Measurements from ENCODE around the gene SPATA13.

SPATA13 gene

GRCh38 chr13:24265453-24265852, 104.9 kb downstream of the SPATA13 start:
- Histone ChIP-seq H3K4me1 (ENCODE audit: control insufficient read depth in 1 of 2, insufficient read depth in 1 of 2, low read depth in 1 of 2, low read length in 1 of 2) (peaks cover 25 to 26% of the 10 kb centered on the region in 2 experiments), H3K4me3 (ENCODE audit: low read depth in 1 of 2, low read length in 1 of 2) (no peak overlapping the region), H3K36me3 (no peaks in the 10 kb centered on the region), H3K27me3 (no peaks in the 10 kb centered on the region), H3K9me3 (no peaks in the 10 kb centered on the region), H3K27ac (no peak overlapping the region)
- TF ChIP-seq CTCF (IDR thresholded peaks at IDR 0.05) = no peak

- no peak for TF ChIP-seq CTCF (IDR thresholded peaks at IDR 0.05)
- peaks cover 29 to 40% of the 10 kb centered on the region in 2 experiments for H3K4me1 ChIP-seq (ENCODE audit: control insufficient read depth in 1 of 2, insufficient read depth in 1 of 2, low read depth in 1 of 2, low read length in 1 of 2)
- H3K27ac ChIP-seq = peak overlapping the region; percentile 71
- no peaks in the 10 kb centered on the region for H3K36me3 ChIP-seq
- H3K27me3 ChIP-seq = no peaks in the 10 kb centered on the region
- H3K9me3 ChIP-seq = no peaks in the 10 kb centered on the region
- peak overlapping the region; percentile 6 to 26 for H3K4me3 ChIP-seq (ENCODE audit: low read depth in 1 of 2, low read length in 1 of 2)
Observed at GRCh38 chr13:24267274-24267673, 106.8 kb downstream of the SPATA13 start.

DNA sequence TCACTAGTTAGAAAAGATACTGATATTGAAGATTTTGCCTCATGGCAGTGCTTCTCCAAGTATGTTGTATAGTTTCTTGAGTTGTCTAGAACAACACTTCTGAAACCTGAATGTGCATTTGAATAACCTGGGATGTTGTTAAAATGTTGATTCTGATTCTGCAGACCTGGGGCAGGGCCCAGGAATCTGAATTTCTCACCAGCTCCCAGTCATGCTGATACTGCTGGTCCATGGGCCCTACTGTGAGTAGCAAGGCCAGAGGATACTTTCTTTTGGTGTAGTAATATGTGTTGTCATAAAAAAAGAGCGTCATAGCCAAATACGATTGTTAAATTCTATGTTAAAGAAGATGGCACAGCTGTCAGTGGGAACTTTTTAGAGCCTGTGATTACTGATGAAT, 107.3 kb downstream of the SPATA13 start:
- Histone ChIP-seq H3K27me3 (no peaks in the 10 kb centered on the region), H3K4me1 (ENCODE audit: control insufficient read depth in 1 of 2, insufficient read depth in 1 of 2, low read depth in 1 of 2, low read length in 1 of 2) (peaks cover 34 to 45% of the 10 kb centered on the region in 2 experiments), H3K4me3 (ENCODE audit: low read depth in 1 of 2, low read length in 1 of 2) (peak overlapping the region in 1 of 2 experiments; percentile 26), H3K27ac (peak overlapping the region; percentile 71), H3K36me3 (no peaks in the 10 kb centered on the region), H3K9me3 (no peaks in the 10 kb centered on the region)
- TF ChIP-seq CTCF (IDR thresholded peaks at IDR 0.05) = no peak

GRCh38 chr13:24269821-24270220, 109.3 kb downstream of the SPATA13 start:
- Histone ChIP-seq H3K27me3 (no peaks in the 10 kb centered on the region), H3K4me3 (ENCODE audit: low read depth in 1 of 2, low read length in 1 of 2) (peak overlapping the region in 1 of 2 experiments; percentile 75), H3K4me1 (ENCODE audit: control insufficient read depth in 1 of 2, insufficient read depth in 1 of 2, low read depth in 1 of 2, low read length in 1 of 2) (peaks cover 54 to 65% of the 10 kb centered on the region in 2 experiments), H3K36me3 (no peaks in the 10 kb centered on the region), H3K27ac (peak overlapping the region; percentile 86), H3K9me3 (no peaks in the 10 kb centered on the region)
- no peak for TF ChIP-seq CTCF (IDR thresholded peaks at IDR 0.05)

DNA sequence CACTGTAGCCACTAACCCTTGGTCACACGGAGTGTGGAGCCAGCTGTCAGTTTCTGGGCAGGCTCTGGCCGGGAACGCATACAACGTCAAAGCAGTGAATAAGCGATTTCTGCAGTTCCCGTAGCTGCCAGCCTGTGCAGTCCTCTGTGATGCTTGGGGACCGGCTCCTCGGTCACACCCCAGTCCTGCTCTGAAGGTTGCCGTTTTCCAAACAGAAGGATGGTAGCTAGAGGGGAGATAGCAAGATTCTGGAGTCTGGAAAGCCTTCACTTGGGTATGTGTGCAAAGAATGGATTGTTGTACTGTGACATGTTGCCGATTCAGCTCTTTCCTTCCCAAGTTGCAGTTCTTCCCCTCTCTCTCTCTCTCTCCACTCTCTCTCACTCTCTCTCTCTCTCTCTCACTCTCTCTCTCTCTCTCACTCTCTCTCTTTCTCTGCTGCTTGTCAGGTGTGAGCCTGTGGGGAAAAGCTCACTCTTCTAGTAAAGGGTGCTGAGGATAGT, 110.2 kb downstream of the SPATA13 start:
- TF ChIP-seq CTCF (IDR thresholded peaks at IDR 0.05) = no peak
- Histone ChIP-seq H3K27me3 (no peaks in the 10 kb centered on the region), H3K9me3 (no peaks in the 10 kb centered on the region), H3K4me3 (ENCODE audit: low read depth in 1 of 2, low read length in 1 of 2) (peak overlapping the region; percentile 70 to 75), H3K36me3 (no peaks in the 10 kb centered on the region), H3K27ac (peak overlapping the region; percentile 86), H3K4me1 (ENCODE audit: control insufficient read depth in 1 of 2, insufficient read depth in 1 of 2, low read depth in 1 of 2, low read length in 1 of 2) (peaks cover 61 to 73% of the 10 kb centered on the region in 2 experiments)

Data from neutrophil (primary cell).